Skin of body (tissue), 2 donors: Measurements from ENCODE around the gene MCU. TPM values are rescaled to one million over a fixed set of nuclear protein-coding genes. Genes with fewer than 3 reads are reported as not detected.
"Not testable (repeated sequence)": the region's sequence is repeated elsewhere in the genome, so short reads cannot be mapped to it uniquely, and the experiment has no call there.

ENCODE experiments used
- DNase-seq: peaks from one replicate; lab custom pipeline; 2025; lab: John Stamatoyannopoulos, UW
- total RNA-seq: library from RNA; depleted of rRNA; stranded (reverse); fragments of >200 nt; gene quantifications from one replicate; pipeline ENCODE4 v1.2.3, GENCODE V29; 2014

The MCU gene
- total RNA-seq, 1 donor from 2014 or later = 31.2 TPM

GRCh38 chr10:72729528-72729927 lies 37.6 kb downstream of the MCU start:
- DNase-seq = no peak

- DNase-seq = peak; percentile 61
These were observed 38.5 kb downstream of the MCU start for GRCh38 chr10:72730479-72730878.

GRCh38 chr10:72731916-72732419 lies 40.0 kb downstream of the MCU start:
- no peak for DNase-seq

- DNase-seq = no peak
These were observed 40.6 kb downstream of the MCU start for GRCh38 chr10:72732521-72732920.

GRCh38 chr10:72733989-72734388 lies 42.0 kb downstream of the MCU start:
- DNase-seq = no peak

- DNase-seq = no peak
These were observed 43.5 kb downstream of the MCU start for GRCh38 chr10:72735288-72735936.

- peak; percentile 72 for DNase-seq
These were observed 44.4 kb downstream of the MCU start for GRCh38 chr10:72736176-72736827.

GRCh38 chr10:72736828-72737220 lies 44.9 kb downstream of the MCU start:
- DNase-seq = no peak

- not testable (repeated sequence) for DNase-seq
These were observed 45.4 kb downstream of the MCU start for GRCh38 chr10:72737357-72737756.

- peak; percentile 17 for DNase-seq
These were observed 46.5 kb downstream of the MCU start for GRCh38 chr10:72738486-72738885.

- DNase-seq = peak; percentile 11
These were observed 48.6 kb downstream of the MCU start for GRCh38 chr10:72740528-72740927.

- DNase-seq = no peak
These were observed 50.1 kb downstream of the MCU start for GRCh38 chr10:72742092-72742491.

GRCh38 chr10:72742797-72743196 lies 50.9 kb downstream of the MCU start:
- no peak for DNase-seq

- DNase-seq = no peak
These were observed 52.6 kb downstream of the MCU start for GRCh38 chr10:72744566-72744965.

- no peak for DNase-seq
These were observed 54.8 kb downstream of the MCU start for GRCh38 chr10:72746426-72747363.

GRCh38 chr10:72747521-72747920 lies 55.6 kb downstream of the MCU start:
- DNase-seq = no peak

- no peak for DNase-seq
These were observed 61.9 kb downstream of the MCU start for GRCh38 chr10:72753760-72754231.

GRCh38 chr10:72754275-72755032 lies 62.5 kb downstream of the MCU start:
- no peak for DNase-seq

- DNase-seq = no peak
These were observed 64.9 kb downstream of the MCU start for GRCh38 chr10:72756674-72757385.

- no peak for DNase-seq
These were observed 65.8 kb downstream of the MCU start for GRCh38 chr10:72757732-72758131.
